HUES6 (cell line): ENCODE data around the gene RBM45.

ENCODE experiments used
- H3K27ac ChIP-seq: 2 replicates; pipeline ENCODE4 v1.7.0; 2013; ENCODE audit warnings: low read depth, mild to moderate bottlenecking, low read length, inconsistent platforms
- H3K27me3 ChIP-seq: 2 replicates; pipeline ENCODE4 v1.6.1; 2013; ENCODE audit warnings: low read length; ENCODE audit not compliant: control insufficient read depth, insufficient read depth
- H3K36me3 ChIP-seq: 2 replicates; pipeline ENCODE4 v1.6.1; 2013; ENCODE audit warnings: low read length; ENCODE audit not compliant: control insufficient read depth, insufficient read depth
- H3K4me1 ChIP-seq: 2 replicates; pipeline ENCODE4 v1.6.1; 2013; ENCODE audit warnings: low read length; ENCODE audit not compliant: control insufficient read depth, insufficient read depth
- H3K4me3 ChIP-seq: 2 replicates; pipeline ENCODE4 v1.5.1; 2013; ENCODE audit warnings: low read depth, low read length
- H3K9ac ChIP-seq: one replicate; pipeline ENCODE4 v1.6.1; 2013; ENCODE audit warnings: mild to moderate bottlenecking, low read length
- H3K9me3 ChIP-seq: 2 replicates; pipeline ENCODE4 v1.6.1; 2013; ENCODE audit warnings: low read depth, low read length; ENCODE audit not compliant: control insufficient read depth, insufficient read depth

Gene RBM45

DNA sequence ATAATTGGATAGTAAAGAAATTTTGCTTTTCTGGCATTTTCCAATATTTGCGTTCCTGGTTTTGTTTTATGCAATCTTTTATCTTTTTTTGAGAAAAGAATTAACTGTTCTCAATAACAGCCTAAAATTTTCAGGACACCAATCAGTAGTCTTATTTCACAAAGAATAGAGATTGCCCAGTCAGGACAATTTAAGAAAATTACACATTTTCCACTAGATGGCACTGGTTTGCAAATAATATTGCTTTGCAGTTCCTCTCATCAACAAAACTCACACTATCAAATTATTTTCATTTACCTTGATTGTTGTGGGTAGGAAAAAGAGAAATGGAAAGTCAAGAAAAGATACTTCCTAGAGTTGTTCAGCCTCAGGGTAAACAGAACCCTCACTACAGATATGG lies 2.4 kb upstream of the RBM45 start:
- H3K27me3 ChIP-seq = no peaks in the 10 kb centered on the region
- no peak overlapping the region for H3K4me3 ChIP-seq
- no peaks in the 10 kb centered on the region for H3K9me3 ChIP-seq
- H3K9ac ChIP-seq = no peak overlapping the region
- H3K27ac ChIP-seq = no peak overlapping the region
- peaks cover 5% of the 10 kb centered on the region for H3K4me1 ChIP-seq
- no peaks in the 10 kb centered on the region for H3K36me3 ChIP-seq

DNA sequence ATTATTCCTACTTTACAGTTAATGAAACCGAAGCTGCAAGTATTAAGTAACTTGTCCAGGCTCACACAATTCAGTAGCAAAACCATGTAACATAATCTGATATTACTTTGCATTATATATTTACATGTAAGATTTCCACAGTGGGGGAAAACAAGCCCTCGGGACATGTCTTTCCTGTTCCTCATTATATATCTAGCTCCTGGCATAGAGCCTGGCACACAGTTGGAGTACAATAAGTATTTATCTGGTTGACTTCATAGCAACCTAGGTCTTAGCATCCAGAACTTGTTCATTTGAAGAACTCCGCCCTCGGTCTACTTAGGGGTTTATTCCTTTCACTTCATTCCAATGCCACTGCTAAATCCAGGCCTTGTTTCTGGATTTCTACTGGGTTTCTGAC lies 1.6 kb upstream of the RBM45 start:
- H3K36me3 ChIP-seq = no peaks in the 10 kb centered on the region
- no peaks in the 10 kb centered on the region for H3K9me3 ChIP-seq
- peaks cover 5% of the 10 kb centered on the region for H3K4me1 ChIP-seq
- no peak overlapping the region for H3K4me3 ChIP-seq
- no peak overlapping the region for H3K9ac ChIP-seq
- no peaks in the 10 kb centered on the region for H3K27me3 ChIP-seq
- no peak overlapping the region for H3K27ac ChIP-seq

DNA sequence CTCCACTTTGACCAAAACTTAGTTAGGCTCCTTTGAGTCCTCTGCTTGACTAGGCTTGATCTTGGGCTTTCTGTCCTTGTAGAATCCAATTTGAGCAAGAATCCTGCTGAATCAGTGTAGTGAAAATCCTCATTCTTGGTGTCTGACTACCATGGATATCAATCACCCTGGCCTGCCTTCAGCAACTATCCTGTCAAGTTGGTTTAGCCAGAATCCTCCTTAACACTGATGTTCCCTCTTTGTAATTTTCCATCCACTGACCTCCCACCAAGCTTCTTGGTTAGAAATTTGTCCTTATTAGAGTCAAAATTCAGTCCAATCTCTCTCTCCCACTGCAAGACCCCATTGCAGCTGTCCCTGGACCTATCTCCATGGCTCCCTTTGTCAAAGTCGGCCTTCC lies 494 bp upstream of the RBM45 start:
- H3K4me3 ChIP-seq = no peak overlapping the region

DNA sequence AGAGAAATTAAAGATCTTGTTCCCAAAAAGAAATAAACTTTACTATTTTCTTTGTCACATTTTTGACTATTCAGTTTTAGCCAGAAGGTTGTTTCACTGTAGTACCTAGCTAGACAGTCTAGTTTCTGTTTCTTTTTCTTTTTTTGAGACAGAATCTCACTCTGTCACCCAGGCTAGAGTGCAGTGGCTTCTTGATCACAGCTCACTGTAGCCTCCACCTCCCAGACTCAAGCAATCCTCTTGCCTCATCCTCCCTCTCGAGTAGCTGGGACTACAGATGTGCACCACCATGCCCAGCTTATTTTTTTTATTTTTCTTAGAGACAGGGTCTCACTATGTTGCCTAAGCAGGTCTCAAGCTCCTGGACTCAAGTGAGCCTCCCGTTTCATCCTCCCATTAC lies 2.2 kb downstream of the RBM45 start:
- Histone ChIP-seq H3K4me1 (peaks cover 5% of the 10 kb centered on the region), H3K27me3 (no peaks in the 10 kb centered on the region), H3K9me3 (no peaks in the 10 kb centered on the region), H3K9ac (no peak overlapping the region), H3K27ac (no peak overlapping the region), H3K36me3 (no peaks in the 10 kb centered on the region), H3K4me3 (no peak overlapping the region)

More for the DNA sequence above, 494 bp upstream of the RBM45 start:
- peaks cover 5% of the 10 kb centered on the region for H3K4me1 ChIP-seq
- no peaks in the 10 kb centered on the region for H3K27me3 ChIP-seq
- H3K9ac ChIP-seq = no peak overlapping the region
- no peak overlapping the region for H3K27ac ChIP-seq
- H3K36me3 ChIP-seq = no peaks in the 10 kb centered on the region
- H3K9me3 ChIP-seq = no peaks in the 10 kb centered on the region

DNA sequence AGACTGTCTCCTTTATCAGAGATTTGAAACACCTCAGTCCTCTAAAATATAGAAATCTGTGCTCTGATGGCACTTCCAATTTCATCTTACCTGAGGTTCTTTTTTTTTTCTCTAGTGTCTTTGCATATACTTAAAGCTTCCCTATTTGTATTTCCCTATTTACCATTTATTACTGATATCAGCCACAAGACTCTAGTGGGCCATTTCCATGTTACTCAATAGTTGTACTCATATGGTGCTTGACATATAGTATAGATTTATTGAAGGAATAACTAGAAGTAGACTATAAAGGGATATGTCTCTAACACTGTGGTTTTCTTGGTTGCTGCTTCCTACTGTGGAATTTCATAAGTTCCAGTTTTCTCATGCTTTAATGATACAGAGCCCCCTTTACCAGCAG lies 3.0 kb downstream of the RBM45 start:
- Histone ChIP-seq H3K9ac (no peak overlapping the region), H3K36me3 (no peaks in the 10 kb centered on the region), H3K9me3 (no peaks in the 10 kb centered on the region), H3K4me3 (no peak overlapping the region), H3K4me1 (peaks cover 5% of the 10 kb centered on the region), H3K27ac (no peak overlapping the region), H3K27me3 (no peaks in the 10 kb centered on the region)

DNA sequence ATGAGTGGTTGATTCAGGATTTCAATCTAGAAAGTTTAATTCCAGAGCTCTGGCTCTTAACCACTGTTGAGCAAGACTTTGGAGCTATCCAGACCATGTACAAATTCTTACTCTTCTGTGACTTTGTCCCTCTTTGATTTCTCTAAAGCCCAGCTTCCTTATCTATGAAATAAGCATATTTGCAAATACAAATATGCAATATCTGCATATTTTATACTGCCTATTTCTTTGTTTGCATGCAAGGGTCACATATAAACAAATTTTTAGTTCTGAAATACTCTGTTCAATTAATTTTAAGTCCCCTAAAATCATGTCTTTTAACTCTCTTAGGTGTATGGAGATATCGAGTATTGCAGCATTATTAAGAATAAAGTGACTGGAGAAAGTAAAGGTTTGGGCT lies 5.5 kb downstream of the RBM45 start:
- Histone ChIP-seq H3K27ac (no peak overlapping the region), H3K27me3 (no peaks in the 10 kb centered on the region), H3K36me3 (peaks cover 9% of the 10 kb centered on the region)

DNA sequence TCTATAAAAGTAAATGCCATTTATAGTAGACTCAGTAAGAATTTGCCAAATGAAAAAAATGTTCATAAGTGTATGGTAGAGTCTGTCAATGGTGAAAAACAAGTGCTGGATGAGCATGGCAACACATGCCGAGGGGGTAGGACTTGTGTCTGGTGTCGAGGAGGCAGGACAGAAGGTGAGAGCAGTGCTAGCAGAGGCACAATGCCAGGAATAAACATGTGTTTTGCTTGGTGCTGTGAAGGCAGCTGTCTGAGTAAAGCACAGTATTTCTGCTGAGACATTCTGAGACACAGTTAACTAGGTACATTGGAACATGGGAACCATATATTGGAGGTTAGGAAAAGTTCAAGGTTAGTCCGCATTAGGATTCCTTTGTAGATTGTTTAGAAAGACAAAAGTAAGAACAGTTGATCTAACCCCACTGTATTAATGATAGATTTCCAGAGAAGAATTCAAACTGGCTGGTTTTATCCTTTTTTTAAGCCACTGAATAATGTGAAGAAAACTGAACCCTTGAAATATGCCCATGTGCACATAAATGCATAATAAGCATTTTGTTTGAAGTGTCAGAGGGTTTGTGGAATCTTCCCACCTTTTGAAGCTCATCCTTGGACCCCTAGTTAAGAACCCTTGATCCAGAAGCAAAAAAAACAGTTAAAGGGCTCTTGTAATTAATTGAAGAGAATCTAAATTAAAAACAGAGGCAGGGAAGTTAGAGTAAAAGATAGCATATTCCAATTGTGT lies 7.1 kb downstream of the RBM45 start:
- H3K9me3 ChIP-seq = no peaks in the 10 kb centered on the region
- peaks cover 15% of the 10 kb centered on the region for H3K36me3 ChIP-seq
- H3K4me3 ChIP-seq = no peak overlapping the region
- no peaks in the 10 kb centered on the region for H3K4me1 ChIP-seq
- H3K9ac ChIP-seq = no peak overlapping the region
- H3K27ac ChIP-seq = no peak overlapping the region
- no peaks in the 10 kb centered on the region for H3K27me3 ChIP-seq

More for the DNA sequence above, 5.5 kb downstream of the RBM45 start:
- Histone ChIP-seq H3K9ac (no peak overlapping the region), H3K4me1 (peaks cover 5% of the 10 kb centered on the region), H3K4me3 (no peak overlapping the region), H3K9me3 (no peaks in the 10 kb centered on the region)

DNA sequence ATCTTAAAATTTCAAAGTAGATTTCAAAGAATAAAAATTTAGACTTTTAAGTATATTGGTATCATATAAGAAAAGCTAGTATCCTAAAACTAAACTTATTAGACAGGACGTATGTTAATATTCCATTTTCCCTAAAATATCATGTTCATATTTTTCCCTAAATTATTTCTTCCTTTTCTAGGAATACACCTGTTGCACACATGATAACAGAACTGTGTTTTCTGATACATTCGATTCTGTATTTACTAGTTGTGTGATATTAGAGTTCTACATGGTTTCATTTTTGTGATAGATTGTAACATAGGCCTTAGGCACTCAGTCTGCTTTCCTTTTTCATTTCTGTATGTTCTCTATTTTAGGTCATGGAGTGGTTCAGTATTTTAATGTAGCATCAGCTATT lies 10.9 kb downstream of the RBM45 start:
- Histone ChIP-seq H3K27me3 (no peaks in the 10 kb centered on the region), H3K9ac (no peak overlapping the region), H3K9me3 (no peaks in the 10 kb centered on the region), H3K4me3 (no peak overlapping the region), H3K36me3 (peaks cover 16% of the 10 kb centered on the region), H3K4me1 (peaks cover 14% of the 10 kb centered on the region), H3K27ac (no peak overlapping the region)

DNA sequence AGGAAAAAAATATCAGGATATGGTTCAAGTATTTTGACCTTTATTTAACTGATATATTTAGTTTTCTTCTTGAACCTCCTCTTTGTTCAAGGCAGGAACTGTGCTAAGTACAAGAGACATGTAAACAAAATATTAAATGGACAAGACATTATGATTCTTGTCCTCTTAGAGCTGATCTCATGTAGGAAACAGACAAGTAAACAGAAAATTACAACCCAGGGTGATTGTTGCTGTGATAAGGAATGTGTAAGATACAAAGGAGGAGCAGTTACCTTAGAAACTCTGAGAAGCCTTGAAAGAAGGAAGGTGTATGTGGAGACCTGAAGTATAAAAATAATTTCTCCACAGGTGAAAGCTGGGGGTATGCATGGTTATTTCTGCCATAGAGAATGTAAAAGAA lies 12.9 kb downstream of the RBM45 start:
- Histone ChIP-seq H3K27me3 (no peaks in the 10 kb centered on the region), H3K9ac (no peak overlapping the region), H3K27ac (0 out of 2 replicates have a peak overlapping the region, but pooled peaks have one; percentile 46), H3K36me3 (peaks cover 16% of the 10 kb centered on the region), H3K9me3 (no peaks in the 10 kb centered on the region), H3K4me3 (no peak overlapping the region), H3K4me1 (peaks cover 18% of the 10 kb centered on the region)

DNA sequence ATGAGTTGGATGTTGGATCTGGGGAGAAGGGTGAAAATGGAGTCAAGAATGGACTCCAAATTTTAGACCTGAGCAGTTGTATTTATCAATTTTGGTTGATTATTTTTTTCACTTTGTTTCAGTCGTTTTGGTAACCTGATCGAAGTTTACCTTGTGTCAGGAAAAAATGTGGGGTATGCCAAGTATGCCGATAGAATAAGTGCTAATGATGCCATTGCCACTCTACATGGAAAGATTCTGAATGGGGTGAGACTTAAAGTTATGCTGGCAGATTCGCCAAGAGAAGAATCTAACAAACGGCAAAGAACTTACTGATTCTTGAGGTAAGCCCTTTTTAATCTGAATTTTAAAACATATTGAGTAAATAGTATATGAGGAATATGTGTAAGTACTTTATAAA lies 13.6 kb downstream of the RBM45 start:
- Histone ChIP-seq H3K36me3 (peaks cover 16% of the 10 kb centered on the region), H3K9ac (no peak overlapping the region)

DNA sequence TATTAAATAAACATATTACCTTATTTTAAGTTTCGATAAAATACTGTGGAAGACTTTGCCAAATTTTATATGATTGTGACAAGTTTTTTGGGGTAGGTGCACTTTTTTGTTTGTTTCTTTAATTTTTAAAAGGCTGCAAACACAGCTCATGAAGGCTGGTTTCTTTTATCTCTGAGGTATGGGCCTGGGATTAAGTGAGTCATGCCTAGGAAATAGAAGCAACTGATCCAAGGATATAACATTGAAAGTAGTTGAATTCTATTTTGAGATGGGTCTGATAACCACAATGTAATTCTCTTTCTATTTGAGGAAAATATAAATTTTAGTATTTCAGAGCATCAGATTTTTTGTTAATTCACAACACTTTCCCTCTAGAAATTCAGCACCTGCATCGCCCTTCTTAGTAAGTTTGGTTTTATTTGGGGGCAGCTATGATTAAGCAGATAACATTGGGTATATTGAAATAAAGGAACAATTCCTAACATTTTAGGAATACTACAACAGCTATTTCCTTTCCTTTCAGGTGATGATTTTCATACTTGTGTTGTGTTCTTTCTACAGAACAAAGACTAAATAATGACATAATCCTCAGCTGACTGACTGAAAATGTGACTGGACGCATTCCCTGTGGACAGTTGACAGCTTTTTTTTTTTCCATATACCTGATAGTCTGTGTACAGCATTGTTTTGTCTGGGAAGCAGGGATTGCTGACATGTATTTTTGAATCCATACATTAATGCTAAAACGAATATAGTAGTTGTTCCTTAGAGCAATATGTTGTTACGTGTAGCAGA lies 16.8 kb downstream of the RBM45 start:
- H3K4me1 ChIP-seq = peaks cover 22% of the 10 kb centered on the region
- no peaks in the 10 kb centered on the region for H3K27me3 ChIP-seq
- H3K9ac ChIP-seq = no peak overlapping the region
- peaks cover 2% of the 10 kb centered on the region; the same call in 1 of the 2 replicates for H3K36me3 ChIP-seq
- no peak overlapping the region for H3K4me3 ChIP-seq
- H3K27ac ChIP-seq = no peak overlapping the region
- H3K9me3 ChIP-seq = no peaks in the 10 kb centered on the region

More for the DNA sequence above, 13.6 kb downstream of the RBM45 start:
- Histone ChIP-seq H3K27me3 (no peaks in the 10 kb centered on the region), H3K4me3 (no peak overlapping the region), H3K4me1 (peaks cover 18% of the 10 kb centered on the region), H3K9me3 (no peaks in the 10 kb centered on the region), H3K27ac (0 out of 2 replicates have a peak overlapping the region, but pooled peaks have one; percentile 46)
